ENCODE results near the gene ECM1.

ECM1 gene

DNA sequence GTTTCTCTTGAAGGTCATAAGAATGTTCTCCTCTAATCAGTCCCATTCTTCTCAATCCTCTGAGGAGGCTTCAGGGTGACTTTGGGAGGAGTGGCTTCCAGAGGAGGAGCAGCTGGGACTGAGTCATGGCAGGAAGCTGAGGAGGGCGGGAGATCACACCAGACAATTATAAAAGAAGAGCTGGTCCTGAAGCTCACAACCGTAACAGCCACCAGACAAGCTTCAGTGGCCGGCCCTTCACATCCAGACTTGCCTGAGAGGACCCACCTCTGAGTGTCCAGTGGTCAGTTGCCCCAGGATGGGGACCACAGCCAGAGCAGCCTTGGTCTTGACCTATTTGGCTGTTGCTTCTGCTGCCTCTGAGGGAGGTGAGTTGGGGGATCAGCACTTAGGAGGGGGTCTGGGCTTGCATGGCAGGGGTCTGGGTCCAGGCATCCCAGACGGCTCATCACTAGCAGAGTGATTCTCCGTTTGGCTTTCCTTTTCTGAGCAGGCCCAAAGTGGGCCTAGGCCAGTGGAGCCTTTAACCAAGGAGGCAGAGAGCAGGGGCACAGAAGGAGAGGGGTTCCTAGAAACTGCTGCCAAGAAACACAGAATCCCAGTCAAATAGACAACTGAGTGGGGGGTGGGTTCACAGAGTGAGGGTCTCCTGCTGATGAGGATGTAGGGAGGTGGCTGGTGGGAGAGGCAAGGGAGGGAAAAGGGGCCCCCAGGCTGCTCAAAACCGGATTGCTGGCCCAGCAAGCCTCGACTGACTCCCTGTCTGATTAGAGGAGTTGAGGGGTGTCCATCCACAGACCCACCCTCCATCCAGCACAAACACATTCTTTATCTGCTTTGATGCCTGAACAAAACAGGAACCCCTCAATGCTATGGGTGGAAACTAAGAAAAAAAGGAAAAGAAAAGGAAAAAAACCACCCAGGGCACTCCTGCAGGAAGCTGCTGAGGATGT, at the start of gene ECM1:
ECM1 (plus strand) TSS at position 198 of the 953 bp plus-strand sequence; CDS start at position 299, 101 bp downstream.
- H3K27ac ChIP-seq (ENCODE audit: poor library complexity, severe bottlenecking), result peak within 1 kb of the TSS; percentile 61
- TF ChIP-seq, protein P1, sequence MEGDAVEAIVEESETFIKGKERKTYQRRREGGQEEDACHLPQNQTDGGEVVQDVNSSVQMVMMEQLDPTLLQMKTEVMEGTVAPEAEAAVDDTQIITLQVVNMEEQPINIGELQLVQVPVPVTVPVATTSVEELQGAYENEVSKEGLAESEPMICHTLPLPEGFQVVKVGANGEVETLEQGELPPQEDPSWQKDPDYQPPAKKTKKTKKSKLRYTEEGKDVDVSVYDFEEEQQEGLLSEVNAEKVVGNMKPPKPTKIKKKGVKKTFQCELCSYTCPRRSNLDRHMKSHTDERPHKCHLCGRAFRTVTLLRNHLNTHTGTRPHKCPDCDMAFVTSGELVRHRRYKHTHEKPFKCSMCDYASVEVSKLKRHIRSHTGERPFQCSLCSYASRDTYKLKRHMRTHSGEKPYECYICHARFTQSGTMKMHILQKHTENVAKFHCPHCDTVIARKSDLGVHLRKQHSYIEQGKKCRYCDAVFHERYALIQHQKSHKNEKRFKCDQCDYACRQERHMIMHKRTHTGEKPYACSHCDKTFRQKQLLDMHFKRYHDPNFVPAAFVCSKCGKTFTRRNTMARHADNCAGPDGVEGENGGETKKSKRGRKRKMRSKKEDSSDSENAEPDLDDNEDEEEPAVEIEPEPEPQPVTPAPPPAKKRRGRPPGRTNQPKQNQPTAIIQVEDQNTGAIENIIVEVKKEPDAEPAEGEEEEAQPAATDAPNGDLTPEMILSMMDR (IDR thresholded peaks at IDR 0.05; ENCODE audit: poor library complexity, severe bottlenecking), result no peak
- no peaks in the 10 kb centered on the region for H3K9me3 ChIP-seq (ENCODE audit: severe bottlenecking)
- no peak within 1 kb of the TSS for H3K4me3 ChIP-seq (ENCODE audit: severe bottlenecking)
- ATAC-seq (ENCODE audit: low read depth) (peak; percentile 92), DNase-seq (ENCODE audit: low spot score) (no peak)
- H3K27me3 ChIP-seq (ENCODE audit: insufficient read depth, poor library complexity, severe bottlenecking), result no peaks in the 10 kb centered on the region
- peaks cover 9% of the 10 kb centered on the region for H3K4me1 ChIP-seq (ENCODE audit: insufficient read depth, poor library complexity, severe bottlenecking)
- H3K36me3 ChIP-seq (ENCODE audit: low read depth), result peaks cover 34% of the 10 kb centered on the region

DNA sequence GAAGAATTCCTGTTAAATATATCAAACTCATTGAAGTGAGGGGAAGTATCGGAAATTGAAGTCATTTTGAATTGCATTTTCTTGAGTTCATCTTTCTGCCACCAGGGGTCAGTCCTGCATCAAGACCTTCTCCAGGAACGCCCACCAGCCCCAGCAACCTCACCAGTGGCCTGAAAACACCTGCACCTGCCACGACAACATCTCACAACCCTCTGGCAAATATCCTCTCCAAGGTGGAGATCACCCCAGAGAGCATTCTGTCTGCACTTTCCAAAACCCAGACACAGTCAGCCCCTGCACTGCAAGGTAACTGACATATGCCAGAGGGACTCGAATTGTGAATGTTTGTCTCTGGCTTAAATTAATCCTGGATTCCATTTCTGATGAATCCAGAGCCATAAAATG, 43.5 kb upstream of the ECM1 start:
- Histone ChIP-seq H3K36me3 (ENCODE audit: low read depth) (peaks cover 53% of the 10 kb centered on the region), H3K9me3 (ENCODE audit: severe bottlenecking) (no peaks in the 10 kb centered on the region), H3K4me1 (ENCODE audit: insufficient read depth, poor library complexity, severe bottlenecking) (no peaks in the 10 kb centered on the region), H3K27ac (ENCODE audit: poor library complexity, severe bottlenecking) (no peak overlapping the region), H3K4me3 (ENCODE audit: severe bottlenecking) (no peak overlapping the region), H3K27me3 (ENCODE audit: insufficient read depth, poor library complexity, severe bottlenecking) (no peaks in the 10 kb centered on the region)
- DNase-seq (ENCODE audit: low spot score) (no peak), ATAC-seq (ENCODE audit: low read depth) (peak; percentile 35; the same call in 1 of the 3 replicates)
- TF ChIP-seq, protein P1 (IDR thresholded peaks at IDR 0.05; ENCODE audit: poor library complexity, severe bottlenecking), result peak; percentile 85

DNA sequence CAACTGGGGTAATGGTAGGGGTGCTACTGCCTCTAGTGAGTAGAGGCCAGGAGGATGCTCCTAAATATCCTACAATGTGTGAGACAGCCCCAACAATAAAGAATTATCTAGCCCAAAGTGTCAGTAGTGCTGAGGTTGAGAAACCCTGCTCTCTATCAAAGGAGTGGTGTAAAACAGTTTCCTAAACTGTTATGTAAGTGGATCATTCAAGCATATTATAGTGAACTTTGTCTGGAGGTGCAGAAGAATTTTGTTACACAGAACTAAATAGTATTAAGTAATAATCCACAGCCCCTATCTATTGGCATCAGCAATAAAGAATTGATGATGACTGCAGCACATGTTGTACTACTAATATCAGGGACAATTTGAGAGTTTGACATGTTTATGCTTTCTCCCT, 40.9 kb upstream of the ECM1 start:
- Histone ChIP-seq H3K36me3 (ENCODE audit: low read depth) (peaks cover 61% of the 10 kb centered on the region), H3K27ac (ENCODE audit: poor library complexity, severe bottlenecking) (no peak overlapping the region), H3K9me3 (ENCODE audit: severe bottlenecking) (no peaks in the 10 kb centered on the region), H3K27me3 (ENCODE audit: insufficient read depth, poor library complexity, severe bottlenecking) (no peaks in the 10 kb centered on the region), H3K4me3 (ENCODE audit: severe bottlenecking) (no peak overlapping the region), H3K4me1 (ENCODE audit: insufficient read depth, poor library complexity, severe bottlenecking) (no peaks in the 10 kb centered on the region)
- TF ChIP-seq, protein P1 (IDR thresholded peaks at IDR 0.05; ENCODE audit: poor library complexity, severe bottlenecking), result no peak
- ATAC-seq (ENCODE audit: low read depth) (no peak), DNase-seq (ENCODE audit: low spot score) (no peak)

DNA sequence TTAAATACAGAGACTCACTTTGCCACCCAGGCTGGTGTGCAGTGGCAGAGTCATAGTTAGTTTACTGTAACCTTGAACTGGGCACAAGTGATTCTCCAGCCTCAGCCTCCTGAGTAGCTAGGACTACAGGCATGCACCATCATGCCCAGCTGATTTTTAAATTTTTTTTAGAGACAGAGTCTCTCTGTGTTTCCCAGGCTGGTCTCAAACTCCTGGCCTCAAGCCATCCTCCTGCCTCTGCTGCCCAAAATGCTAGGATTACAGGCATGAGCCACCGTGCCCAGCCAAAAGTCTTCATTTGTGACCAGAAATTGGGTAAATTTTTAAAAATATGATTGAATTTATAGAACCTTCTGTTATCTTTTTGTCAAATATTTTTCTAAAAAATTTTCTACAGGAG, 38.6 kb upstream of the ECM1 start:
- H3K36me3 ChIP-seq (ENCODE audit: low read depth), result peaks cover 68% of the 10 kb centered on the region
- no peaks in the 10 kb centered on the region for H3K27me3 ChIP-seq (ENCODE audit: insufficient read depth, poor library complexity, severe bottlenecking)
- no peak overlapping the region for H3K4me3 ChIP-seq (ENCODE audit: severe bottlenecking)
- no peak overlapping the region for H3K27ac ChIP-seq (ENCODE audit: poor library complexity, severe bottlenecking)
- ATAC-seq (ENCODE audit: low read depth) (no peak), DNase-seq (ENCODE audit: low spot score) (no peak)
- TF ChIP-seq, protein P1 (IDR thresholded peaks at IDR 0.05; ENCODE audit: poor library complexity, severe bottlenecking), result no peak
- H3K9me3 ChIP-seq (ENCODE audit: severe bottlenecking), result no peaks in the 10 kb centered on the region
- no peaks in the 10 kb centered on the region for H3K4me1 ChIP-seq (ENCODE audit: insufficient read depth, poor library complexity, severe bottlenecking)
